ENCODE data around the gene UBE2H. TPM values are rescaled to one million over a fixed set of nuclear protein-coding genes. Genes with fewer than 3 reads are reported as not detected.

UBE2H gene
- total RNA-seq, 2 donors from 2014 or later = 72.6 to 81.8 TPM

- no peak overlapping the region for H3K27ac ChIP-seq
- DNase-seq (ENCODE audit: low spot score) = no peak
- no peak overlapping the region for H3K4me3 ChIP-seq
- H3K36me3 ChIP-seq = no peaks in the 10 kb centered on the region
- no peaks in the 10 kb centered on the region for H3K27me3 ChIP-seq
- TF ChIP-seq, protein P1, sequence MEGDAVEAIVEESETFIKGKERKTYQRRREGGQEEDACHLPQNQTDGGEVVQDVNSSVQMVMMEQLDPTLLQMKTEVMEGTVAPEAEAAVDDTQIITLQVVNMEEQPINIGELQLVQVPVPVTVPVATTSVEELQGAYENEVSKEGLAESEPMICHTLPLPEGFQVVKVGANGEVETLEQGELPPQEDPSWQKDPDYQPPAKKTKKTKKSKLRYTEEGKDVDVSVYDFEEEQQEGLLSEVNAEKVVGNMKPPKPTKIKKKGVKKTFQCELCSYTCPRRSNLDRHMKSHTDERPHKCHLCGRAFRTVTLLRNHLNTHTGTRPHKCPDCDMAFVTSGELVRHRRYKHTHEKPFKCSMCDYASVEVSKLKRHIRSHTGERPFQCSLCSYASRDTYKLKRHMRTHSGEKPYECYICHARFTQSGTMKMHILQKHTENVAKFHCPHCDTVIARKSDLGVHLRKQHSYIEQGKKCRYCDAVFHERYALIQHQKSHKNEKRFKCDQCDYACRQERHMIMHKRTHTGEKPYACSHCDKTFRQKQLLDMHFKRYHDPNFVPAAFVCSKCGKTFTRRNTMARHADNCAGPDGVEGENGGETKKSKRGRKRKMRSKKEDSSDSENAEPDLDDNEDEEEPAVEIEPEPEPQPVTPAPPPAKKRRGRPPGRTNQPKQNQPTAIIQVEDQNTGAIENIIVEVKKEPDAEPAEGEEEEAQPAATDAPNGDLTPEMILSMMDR (IDR thresholded peaks at IDR 0.05) = no peak
- no peaks in the 10 kb centered on the region for H3K4me1 ChIP-seq
- no peaks in the 10 kb centered on the region for H3K9me3 ChIP-seq
Observed at GRCh38 chr7:129793506-129794310, 159.1 kb downstream of the UBE2H start.

GRCh38 chr7:129792721-129793120 is 160.0 kb downstream of the UBE2H start:
- no peaks in the 10 kb centered on the region for H3K4me1 ChIP-seq
- no peaks in the 10 kb centered on the region for H3K9me3 ChIP-seq
- no peak for DNase-seq (ENCODE audit: low spot score)

DNA sequence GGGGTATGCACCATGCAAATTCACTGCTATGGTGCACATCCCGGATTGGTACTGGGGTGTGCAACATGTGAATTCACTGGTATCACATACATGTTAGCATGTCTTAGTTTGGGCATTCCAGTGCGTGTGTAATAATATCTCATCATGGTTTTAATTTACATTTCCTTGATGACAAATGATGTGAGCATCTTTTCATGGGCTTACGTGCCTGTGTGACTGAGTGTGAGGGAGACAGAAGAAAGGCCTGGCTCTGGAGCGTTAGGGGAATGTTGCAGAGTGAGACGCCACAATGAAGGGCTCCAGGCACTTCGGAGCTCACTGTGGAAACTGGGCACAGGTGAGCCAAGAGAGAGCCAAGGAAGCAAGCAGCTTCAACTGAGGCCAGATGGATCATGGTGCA is 162.6 kb downstream of the UBE2H start:
- no peaks in the 10 kb centered on the region for H3K36me3 ChIP-seq
- H3K27ac ChIP-seq = no peak overlapping the region
- H3K4me1 ChIP-seq = peaks cover 0 to 11% of the 10 kb centered on the region in 2 donors
- H3K9me3 ChIP-seq = no peaks in the 10 kb centered on the region
- peaks cover under 1 to 11% of the 10 kb centered on the region in 2 donors for H3K27me3 ChIP-seq
- TF ChIP-seq, protein P1 (IDR thresholded peaks at IDR 0.05) = no peak
- H3K4me3 ChIP-seq = no peak overlapping the region
- no peak for DNase-seq (ENCODE audit: low spot score)

More at GRCh38 chr7:129792721-129793120, 160.0 kb downstream of the UBE2H start:
- TF ChIP-seq, protein P1 (IDR thresholded peaks at IDR 0.05) = no peak
- H3K27ac ChIP-seq = no peak overlapping the region
- no peaks in the 10 kb centered on the region for H3K27me3 ChIP-seq
- no peaks in the 10 kb centered on the region for H3K36me3 ChIP-seq
- no peak overlapping the region for H3K4me3 ChIP-seq

- H3K27me3 ChIP-seq = peaks cover 6 to 16% of the 10 kb centered on the region in 2 donors
Observed at GRCh38 chr7:129789652-129790051, 163.1 kb downstream of the UBE2H start.

GRCh38 chr7:129789000-129789399 is 163.8 kb downstream of the UBE2H start:
- Histone ChIP-seq H3K36me3 (no peaks in the 10 kb centered on the region), H3K27me3 (peaks cover 12 to 22% of the 10 kb centered on the region in 2 donors), H3K4me1 (peaks cover 0 to 21% of the 10 kb centered on the region in 2 donors), H3K4me3 (no peak overlapping the region), H3K27ac (no peak overlapping the region), H3K9me3 (no peaks in the 10 kb centered on the region)
- TF ChIP-seq, protein P1 (IDR thresholded peaks at IDR 0.05) = no peak
- no peak for DNase-seq (ENCODE audit: low spot score)

More at GRCh38 chr7:129789652-129790051, 163.1 kb downstream of the UBE2H start:
- H3K4me3 ChIP-seq = no peak overlapping the region
- H3K4me1 ChIP-seq = peaks cover 0 to 16% of the 10 kb centered on the region in 2 donors
- no peak for DNase-seq (ENCODE audit: low spot score)
- TF ChIP-seq, protein P1 (IDR thresholded peaks at IDR 0.05) = no peak
- no peaks in the 10 kb centered on the region for H3K36me3 ChIP-seq
- H3K27ac ChIP-seq = no peak overlapping the region
- no peaks in the 10 kb centered on the region for H3K9me3 ChIP-seq

Data from right atrium auricular region (tissue), 2 donors.